HUES48 (cell line): ENCODE measurements around the gene TUBGCP2.

Source experiments
- H3K27ac ChIP-seq: one replicate; pipeline ENCODE4 v1.7.0; 2013; ENCODE audit warnings: low read depth, low read length, inconsistent platforms
- H3K27me3 ChIP-seq: 2 replicates; pipeline ENCODE4 v1.6.1; 2013; ENCODE audit warnings: mild to moderate bottlenecking, low read length; ENCODE audit not compliant: control insufficient read depth, insufficient read depth
- H3K36me3 ChIP-seq: 2 replicates; pipeline ENCODE4 v1.6.1; 2013; ENCODE audit warnings: low read length; ENCODE audit not compliant: control insufficient read depth, insufficient read depth
- H3K4me1 ChIP-seq: 2 replicates; pipeline ENCODE4 v1.6.1; 2013; ENCODE audit warnings: mild to moderate bottlenecking, low read length; ENCODE audit not compliant: control insufficient read depth, insufficient read depth
- H3K4me3 ChIP-seq: 2 replicates; pipeline ENCODE4 v1.5.1; 2013; ENCODE audit warnings: mild to moderate bottlenecking, low read depth, low read length
- H3K9ac ChIP-seq: 2 replicates; pipeline ENCODE4 v1.6.1; 2013; ENCODE audit warnings: mild to moderate bottlenecking, low read depth, low read length, moderate library complexity
- H3K9me3 ChIP-seq: 2 replicates; pipeline ENCODE4 v1.6.1; 2013; ENCODE audit warnings: low read length; ENCODE audit not compliant: control insufficient read depth, insufficient read depth

TUBGCP2 gene

DNA sequence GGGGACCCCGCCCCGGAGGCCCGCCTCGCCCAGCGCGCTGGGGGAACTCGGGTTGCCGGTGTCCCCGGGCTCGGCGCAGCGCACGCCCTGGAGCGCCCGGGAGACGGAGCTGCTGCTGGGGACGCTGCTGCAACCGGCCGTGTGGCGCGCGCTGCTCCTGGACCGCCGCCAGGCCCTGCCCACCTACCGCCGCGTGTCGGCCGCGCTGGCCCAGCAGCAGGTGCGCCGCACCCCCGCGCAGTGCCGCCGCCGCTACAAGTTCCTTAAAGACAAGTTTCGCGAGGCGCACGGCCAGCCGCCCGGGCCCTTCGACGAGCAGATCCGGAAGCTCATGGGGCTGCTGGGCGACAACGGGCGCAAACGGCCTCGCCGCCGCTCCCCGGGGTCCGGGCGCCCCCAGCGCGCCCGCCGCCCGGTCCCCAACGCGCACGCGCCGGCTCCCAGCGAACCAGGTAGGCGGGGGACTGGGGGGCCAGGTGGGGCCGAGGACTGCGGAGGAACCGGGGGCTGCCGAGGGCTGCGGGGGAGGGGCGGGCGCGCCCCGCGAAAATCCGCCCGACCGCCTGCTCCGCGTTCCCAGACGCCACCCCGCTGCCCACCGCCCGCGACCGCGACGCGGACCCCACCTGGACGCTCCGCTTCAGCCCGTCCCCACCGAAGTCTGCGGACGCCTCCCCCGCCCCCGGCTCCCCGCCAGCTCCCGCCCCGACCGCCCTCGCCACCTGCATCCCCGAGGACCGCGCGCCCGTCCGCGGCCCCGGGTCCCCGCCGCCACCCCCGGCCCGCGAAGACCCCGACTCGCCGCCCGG lies 78.1 kb downstream of the TUBGCP2 start:
- no peak overlapping the region for H3K27ac ChIP-seq
- H3K9ac ChIP-seq, result no peak overlapping the region
- H3K9me3 ChIP-seq, result no peaks in the 10 kb centered on the region
- peaks cover 11% of the 10 kb centered on the region; the same call in 1 of the 2 replicates for H3K4me1 ChIP-seq
- peaks cover 40% of the 10 kb centered on the region for H3K27me3 ChIP-seq
- no peaks in the 10 kb centered on the region for H3K36me3 ChIP-seq
- peak overlapping the region; percentile 55; the same call in 1 of the 2 replicates for H3K4me3 ChIP-seq

DNA sequence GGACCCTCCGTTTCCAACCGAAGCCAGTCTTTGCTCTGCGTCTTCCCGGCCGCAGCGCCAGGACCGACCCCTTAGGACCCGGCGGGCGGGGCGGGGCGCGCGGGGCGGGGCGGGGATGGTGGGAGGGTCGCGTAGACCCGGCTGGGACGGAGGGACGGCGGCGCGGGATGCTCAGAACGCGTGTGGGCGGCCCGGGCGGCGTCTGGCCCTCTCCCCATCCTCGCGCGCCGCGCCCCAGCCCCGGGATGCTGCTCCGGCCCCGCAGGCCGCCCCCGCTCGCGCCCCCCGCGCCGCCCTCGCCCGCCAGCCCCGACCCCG lies 78.7 kb downstream of the TUBGCP2 start, which contains the start of gene UTF1:
TSS of gene UTF1 (plus strand) at position 174 of the 318 bp plus-strand sequence. CDS start at position 246, 72 bp downstream.
- Histone ChIP-seq H3K4me3 (peak within 1 kb of the TSS; percentile 55), H3K9me3 (no peaks in the 10 kb centered on the region)

DNA sequence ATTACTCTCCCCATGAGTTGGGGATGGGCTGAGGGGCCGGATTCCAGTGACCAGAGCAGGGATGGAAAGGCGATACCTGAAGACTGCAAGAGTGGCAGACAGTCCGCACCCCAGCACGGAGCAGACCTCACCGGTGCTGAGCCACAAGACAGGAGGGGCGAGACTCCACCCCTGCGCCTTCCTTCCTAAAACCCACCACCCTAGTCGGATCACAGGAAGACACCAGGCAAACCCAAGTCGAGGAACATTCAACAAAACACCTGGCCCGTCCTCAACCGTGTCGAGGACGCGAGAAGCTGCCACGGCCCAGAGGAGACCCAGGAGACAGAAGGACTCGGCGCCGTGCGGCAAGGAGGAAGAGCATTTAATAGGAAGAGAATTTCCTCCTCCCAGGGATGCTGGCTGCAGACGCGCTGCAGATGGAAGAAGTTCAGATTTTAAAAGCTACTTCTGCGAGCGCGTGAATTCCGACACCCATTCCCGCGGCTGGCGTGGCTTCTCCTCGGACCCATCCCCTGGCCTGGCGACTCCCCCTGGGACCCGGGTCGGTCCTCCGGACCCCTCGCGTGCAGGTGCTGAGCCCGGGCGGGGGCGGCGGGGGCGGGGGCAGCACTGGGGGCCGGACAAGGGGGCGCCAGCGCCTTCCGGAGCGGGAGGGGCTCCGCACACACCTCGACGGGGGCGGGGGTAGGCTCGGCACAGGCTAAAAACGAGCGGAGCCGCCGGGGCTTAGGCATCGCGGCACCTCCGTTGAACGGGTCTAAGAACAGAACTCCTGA lies 79.2 kb downstream of the TUBGCP2 start:
- Histone ChIP-seq H3K36me3 (no peaks in the 10 kb centered on the region), H3K27me3 (peaks cover 31% of the 10 kb centered on the region)

More for the DNA sequence above, 78.7 kb downstream of the TUBGCP2 start, which contains the start of gene UTF1:
- H3K27me3 ChIP-seq, result peaks cover 34% of the 10 kb centered on the region
- H3K4me1 ChIP-seq, result peaks cover 11% of the 10 kb centered on the region; the same call in 1 of the 2 replicates
- H3K36me3 ChIP-seq, result no peaks in the 10 kb centered on the region
- no peak within 1 kb of the TSS for H3K9ac ChIP-seq
- no peak within 1 kb of the TSS for H3K27ac ChIP-seq

More for the DNA sequence above, 79.2 kb downstream of the TUBGCP2 start:
- H3K4me3 ChIP-seq, result peak overlapping the region; percentile 55
- H3K9ac ChIP-seq, result no peak overlapping the region
- peaks cover 11% of the 10 kb centered on the region; the same call in 1 of the 2 replicates for H3K4me1 ChIP-seq
- no peak overlapping the region for H3K27ac ChIP-seq
- no peaks in the 10 kb centered on the region for H3K9me3 ChIP-seq
